Erythroblast (primary cell): ENCODE results near the gene GTF2I.
A peak's percentile ranks its signal among the peaks of the same experiment; 100 is the strongest.

Experiments
- DNase-seq, 2 experiments: peaks; one replicate each; lab custom pipeline; 2025; lab: John Stamatoyannopoulos, UW
- GATA1 ChIP-seq: IDR thresholded peaks from 2 replicates; pipeline ENCODE4 v1.6.1; 2011; ENCODE audit warnings: low read depth, mild to moderate bottlenecking, control low read depth, low read length, moderate library complexity
- POLR2A ChIP-seq: IDR thresholded peaks from 2 replicates; pipeline ENCODE4 v1.6.1; 2011; ENCODE audit warnings: mild to moderate bottlenecking, low read length

The GTF2I gene

DNA sequence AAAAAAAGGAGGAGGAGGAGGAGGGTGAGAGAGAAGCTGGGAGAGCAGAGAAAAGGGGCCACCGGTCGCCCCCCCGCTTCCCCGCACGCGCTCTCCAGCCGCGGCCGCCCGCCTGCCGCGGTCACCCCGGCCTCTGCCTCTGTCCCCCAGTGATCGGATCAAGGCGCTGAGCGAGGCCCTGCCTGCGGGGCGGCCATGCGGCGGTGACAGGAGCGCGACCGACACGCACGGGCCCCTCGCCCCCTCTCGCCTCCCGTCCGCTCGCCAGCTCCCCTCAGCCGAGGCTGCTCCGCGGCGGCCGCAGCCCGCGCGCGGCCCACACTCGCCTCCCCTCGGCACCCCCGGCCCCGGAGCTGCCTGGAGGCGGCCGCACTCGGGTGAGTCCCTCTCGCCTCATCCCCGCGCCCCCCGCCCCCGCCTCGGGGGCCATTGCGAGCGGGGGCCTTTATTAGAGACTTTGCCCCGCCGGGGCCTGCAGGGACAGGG lies at the start of gene GTF2I:
Gene GTF2I (plus strand): TSS at position 27 of the 486 bp plus-strand sequence. CDS start 31,411 bp downstream, outside the sequence.
- TF ChIP-seq GATA1 (no peak), POLR2A (peak; percentile 45)
- DNase-seq, result no peak

DNA sequence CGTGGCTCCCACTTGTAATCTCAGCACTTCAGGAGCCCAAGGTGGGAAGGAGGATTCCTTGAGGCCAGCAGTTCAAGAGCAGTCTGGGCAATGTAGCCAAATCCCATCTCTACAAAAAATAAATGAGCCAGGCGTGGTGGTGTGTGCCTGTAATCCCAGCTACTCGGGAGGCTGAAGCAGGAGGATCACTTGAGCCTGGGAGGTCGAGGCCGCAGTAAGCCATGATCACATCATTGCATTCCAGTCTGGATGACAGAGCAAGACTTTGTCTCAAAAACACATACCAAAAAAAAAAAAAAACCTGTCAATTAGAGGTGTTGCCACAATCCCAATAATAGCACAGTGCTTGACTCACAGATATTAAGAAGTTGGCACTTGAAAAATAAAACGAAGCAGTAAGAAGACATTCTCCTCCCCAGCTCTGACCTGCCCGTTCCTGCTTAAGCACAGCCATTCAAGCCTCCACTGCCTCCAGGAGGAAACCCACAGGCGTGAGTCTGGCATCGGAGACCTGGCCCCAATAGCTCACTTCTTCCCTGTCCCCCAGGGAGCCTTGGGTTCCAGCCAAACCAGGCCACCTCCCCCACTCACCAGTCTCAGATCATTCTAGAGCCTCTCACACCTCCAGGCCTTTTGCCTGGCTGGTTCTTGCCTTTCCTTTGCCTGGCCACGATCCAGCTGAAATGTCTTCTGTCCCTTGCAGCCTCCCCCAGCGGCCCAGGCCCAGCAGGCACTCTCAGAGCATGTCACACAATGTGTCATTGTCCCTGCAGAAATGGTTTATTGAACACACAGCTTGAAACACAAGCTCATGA lies 45.3 kb upstream of the GTF2I start:
- TF ChIP-seq GATA1 (no peak), POLR2A (no peak)
- no peak for DNase-seq

DNA sequence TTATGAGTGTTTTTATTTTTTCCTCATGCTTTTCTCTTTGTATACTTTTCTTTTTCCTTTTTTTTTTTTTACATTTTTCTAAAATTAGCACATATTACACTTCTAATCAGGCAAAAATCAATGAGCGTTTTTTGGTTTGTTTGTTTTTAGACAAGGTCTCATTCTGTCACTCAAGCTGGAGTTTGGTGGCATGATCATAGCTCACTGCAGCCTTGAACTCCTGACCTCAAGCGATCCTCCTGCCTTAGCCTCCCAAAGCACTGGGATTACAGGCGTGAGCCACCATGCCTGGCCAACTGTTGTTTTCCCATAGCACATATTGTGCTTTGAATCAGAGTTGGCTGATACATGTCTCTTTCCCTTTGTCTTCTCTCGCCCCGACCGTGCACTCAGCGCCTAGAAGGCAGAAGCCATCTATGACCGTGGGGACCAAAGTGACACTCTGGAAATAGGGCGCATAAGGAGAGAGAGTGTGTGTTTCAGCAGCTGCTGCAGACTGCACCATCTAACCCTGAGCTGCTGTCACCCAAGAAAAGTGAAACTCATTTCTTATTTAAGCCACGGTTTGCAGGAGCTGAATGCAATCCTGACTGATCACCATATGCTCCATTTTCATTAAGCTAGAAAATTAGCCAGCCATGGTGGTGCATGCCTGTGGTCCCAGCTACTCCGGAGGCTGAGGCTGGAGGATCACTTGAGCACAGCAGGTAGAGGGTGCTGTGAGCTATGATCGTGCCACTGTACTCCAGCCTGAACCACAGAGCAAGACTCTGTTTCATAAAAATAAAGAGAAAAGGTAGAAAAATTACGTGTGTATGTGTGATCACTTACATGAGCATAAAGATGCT lies 41.4 kb upstream of the GTF2I start:
- no peak for DNase-seq
- TF ChIP-seq GATA1 (no peak), POLR2A (no peak)

DNA sequence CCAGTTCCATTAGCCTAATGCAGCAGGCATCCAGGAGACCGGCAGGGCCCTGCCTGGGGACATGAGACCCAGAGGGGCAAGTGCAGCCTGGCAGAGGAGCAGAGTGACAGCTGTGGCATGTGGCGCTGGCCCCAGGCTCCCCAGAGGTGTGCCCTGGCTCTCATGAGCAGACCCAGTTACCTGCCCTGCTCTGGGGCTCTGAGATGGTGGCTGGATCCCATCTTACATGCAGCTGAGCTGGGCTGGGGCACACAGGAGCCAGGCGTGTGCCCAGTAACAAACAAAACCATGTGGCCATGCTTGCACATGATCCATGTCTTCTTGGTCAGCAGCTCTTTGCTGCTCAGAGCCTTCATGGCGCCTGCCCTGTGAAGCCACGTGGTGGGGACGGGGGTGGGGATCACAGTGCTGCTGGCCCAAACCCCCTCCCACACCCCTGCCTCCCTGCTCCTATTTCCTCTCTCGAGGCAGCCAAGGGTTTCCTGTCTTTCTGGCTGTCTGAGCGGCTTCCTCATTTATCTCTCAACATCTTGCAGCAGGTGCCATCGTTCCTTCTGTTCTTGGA lies 40.3 kb upstream of the GTF2I start:
- no peak for DNase-seq
- no peak for TF ChIP-seq GATA1
- no peak for TF ChIP-seq POLR2A

DNA sequence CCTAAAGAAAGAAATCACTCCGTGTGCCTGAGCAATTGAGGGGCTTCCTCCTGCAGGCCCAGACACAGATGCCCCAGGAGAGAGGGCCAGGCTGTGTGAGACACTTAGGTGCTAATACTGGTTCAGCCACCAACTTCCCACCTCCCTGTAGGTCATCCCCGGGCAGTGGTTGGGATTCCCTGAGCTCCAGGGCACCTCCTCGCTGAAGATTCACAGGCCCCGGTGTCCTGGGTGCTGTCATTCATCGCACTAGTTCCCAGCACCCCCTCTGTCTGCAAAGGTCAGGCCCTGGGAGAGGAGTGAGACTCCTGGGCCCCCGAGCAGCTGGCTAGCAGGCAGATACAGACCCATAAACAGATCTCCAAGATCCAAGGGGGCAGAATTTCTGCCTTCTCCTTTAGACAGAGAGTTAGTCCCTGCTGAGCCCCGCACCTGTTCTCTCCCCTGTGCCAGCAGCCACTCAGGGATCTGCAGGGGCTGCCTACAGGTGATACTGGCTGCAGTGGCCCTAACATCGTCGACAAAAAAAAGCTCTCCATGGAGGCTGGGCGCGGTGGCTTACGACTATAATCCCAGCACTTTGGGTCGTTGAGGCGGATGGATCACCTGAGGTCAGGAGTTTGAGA lies 38.2 kb upstream of the GTF2I start:
- no peak for DNase-seq
- TF ChIP-seq GATA1 (no peak), POLR2A (no peak)

DNA sequence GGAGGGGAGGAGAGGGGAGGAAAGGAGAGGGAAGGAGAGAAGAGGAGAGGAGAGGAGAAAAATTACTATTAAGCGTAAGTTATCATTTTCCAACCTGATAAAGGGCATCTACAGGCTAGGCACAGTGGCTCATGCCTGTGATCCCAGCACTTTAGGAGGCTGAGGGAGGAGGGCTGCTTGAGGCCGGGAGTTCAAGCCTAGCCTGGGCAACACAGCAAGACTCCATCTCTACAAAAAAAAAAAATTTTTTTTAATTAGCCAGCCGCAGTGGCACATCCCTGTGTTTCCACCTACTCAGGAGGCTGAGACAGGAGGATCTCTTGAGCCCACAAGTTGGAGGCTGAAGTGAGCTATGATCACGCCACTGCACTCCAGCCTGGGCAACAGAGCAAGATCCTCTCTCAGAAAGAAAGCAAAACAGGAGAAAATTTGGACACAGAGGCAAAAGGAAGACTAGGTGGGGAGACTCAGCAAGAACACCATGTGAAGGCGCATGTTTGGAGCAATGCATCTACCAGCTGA lies 35.2 kb upstream of the GTF2I start:
- no peak for TF ChIP-seq GATA1
- no peak for DNase-seq

DNA sequence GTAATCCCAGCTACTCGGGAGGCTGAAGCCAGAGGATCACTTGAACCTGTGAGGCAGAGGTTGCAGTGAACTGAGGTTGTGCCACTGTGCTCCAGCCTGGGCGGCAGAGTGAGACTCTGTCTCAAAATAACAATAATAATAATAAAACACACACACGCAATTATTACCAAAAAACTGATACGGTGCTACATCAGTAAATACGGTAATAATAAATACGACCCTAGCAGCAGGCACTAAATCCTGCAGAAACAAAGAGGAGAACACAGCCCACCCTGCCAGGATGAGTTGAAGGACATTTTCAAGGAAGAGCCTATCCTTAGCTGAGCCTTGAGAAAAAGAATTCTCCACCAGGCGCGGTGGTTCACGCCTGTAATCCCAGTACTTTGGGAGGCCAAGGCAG lies 34.4 kb upstream of the GTF2I start:
- no peak for DNase-seq
- TF ChIP-seq POLR2A (no peak), GATA1 (no peak)

DNA sequence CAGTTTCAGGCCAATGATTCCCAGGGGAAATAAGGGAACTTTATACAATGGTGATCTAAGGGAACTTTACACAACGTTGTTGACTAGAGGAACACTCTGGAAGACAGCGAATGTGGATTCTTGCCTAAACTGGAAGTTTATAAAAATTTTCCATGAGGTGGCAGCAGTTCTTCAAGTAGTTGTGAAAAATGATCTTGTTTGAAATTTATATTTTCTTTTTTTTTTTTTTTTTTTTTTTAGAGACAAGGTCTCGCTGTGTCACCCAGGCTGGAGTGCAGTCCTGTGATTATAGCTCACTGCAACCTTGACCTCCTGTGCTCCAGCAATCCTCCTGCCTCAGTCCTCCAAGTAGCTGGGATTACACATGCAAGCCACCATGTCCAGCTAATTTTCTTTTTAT lies 32.1 kb upstream of the GTF2I start:
- TF ChIP-seq POLR2A, result no peak
- TF ChIP-seq GATA1, result no peak
- peak in 1 of 2 experiments; percentile 19 for DNase-seq

DNA sequence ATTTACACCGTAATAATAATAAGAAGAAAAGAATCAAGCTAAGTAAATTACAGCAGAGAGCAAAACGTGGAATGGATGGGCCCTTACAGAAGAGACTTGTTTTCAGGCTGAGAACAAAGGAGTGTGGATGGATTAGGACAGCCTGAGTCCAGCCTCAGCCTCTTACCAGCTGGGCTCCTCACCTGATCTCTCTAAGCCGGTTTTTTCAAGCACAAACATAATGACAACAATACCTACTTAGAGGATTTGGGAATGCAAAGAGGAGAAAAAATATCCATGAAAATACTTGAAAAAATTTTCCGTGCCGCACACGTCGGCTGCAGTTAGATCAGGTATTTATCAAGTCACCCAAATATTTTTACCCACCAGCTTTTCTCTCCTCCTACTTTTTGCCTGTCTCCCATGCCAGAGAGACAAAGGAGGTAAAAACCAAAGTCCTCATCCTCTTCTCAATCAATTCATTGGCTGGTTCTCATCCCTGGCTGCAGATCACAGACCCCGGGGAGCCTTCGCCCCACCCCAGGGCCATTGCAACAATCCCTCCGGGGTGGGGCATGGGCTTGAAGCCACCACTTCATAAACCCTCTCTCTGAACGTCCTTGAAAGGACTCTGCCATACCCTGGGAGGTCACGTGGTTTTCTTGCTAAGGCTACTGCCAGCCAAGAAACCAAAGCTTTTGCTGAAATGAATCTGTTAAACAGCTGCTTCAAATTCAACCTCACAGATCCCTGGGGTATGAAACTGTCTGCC lies 29.7 kb upstream of the GTF2I start:
- no peak for TF ChIP-seq GATA1
- no peak for TF ChIP-seq POLR2A
- DNase-seq, result no peak

DNA sequence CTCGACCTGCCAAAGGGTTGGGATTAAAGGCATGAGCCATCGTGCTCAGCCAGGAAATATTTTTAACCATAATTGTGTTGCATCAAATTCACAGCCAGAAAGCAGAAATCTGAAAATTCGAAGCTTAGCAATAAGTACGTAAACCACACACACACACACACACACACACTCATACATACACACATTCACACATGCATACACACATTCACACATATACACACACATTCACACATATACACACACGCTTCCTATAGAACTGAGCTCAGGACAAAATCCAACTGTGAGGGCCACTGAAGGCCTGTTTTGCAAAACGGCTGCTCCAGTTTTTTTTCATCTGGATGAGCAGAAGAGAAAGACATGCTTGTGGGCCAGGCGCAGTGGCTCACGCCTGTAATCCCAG lies 25.0 kb upstream of the GTF2I start:
- TF ChIP-seq POLR2A (no peak), GATA1 (no peak)

DNA sequence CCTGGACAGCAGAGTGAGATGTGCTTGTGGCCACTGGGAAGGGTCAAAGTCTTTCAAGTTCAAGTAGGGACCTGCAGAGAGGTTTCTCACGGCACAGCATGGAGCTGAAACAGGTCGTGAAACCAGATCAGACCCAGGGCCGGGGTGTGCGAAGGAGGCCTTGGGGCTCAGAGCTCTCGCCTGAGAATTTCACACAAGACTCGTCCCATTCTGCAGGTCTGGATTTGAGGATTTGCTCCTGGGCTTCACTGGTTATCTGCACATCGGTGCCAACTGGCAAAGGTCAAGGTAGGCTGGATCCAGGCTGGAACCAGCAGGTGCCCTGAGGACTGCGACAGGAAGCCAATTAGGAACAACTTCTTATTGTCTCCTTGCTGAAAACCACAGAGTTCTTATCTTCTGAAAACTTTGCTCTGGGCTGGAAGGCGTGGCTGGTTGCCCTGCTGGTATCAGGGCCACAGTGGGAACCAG lies 24.0 kb upstream of the GTF2I start:
- peak; percentile 44 to 78 for DNase-seq
- no peak for TF ChIP-seq GATA1
- no peak for TF ChIP-seq POLR2A

More for the DNA sequence above, 25.0 kb upstream of the GTF2I start:
- no peak for DNase-seq

DNA sequence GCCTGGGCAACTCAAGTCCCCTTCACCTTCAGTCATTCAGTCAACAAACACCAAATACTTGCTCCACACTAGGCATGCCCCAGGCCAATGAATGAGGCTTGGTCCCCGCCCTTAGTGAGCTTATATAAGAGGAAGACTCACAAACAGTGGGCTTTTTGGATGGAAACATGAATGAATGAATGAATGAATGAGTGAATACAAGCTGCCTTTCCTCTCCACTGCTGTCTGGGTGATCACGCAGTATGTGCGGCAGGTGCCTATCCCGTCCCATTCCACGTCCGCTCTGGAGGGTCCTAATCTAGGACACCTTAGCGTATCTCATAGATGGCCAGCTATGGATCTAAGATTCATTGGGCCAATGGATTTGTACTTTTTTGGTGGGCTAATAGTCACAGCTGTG lies 19.8 kb upstream of the GTF2I start:
- TF ChIP-seq GATA1 (no peak), POLR2A (no peak)

More for the DNA sequence above, 19.8 kb upstream of the GTF2I start:
- no peak for DNase-seq
